Measurements from ENCODE around the gene RHBDF2. TPM values are rescaled to one million over a fixed set of nuclear protein-coding genes. Genes with fewer than 3 reads are reported as not detected.
A peak's percentile ranks its signal among the peaks of the same experiment; 100 is the strongest.

The RHBDF2 gene
- total RNA-seq, 1 donor from 2014 or later: 189 TPM

GRCh38 chr17:76532072-76532651 is 30.9 kb upstream of the RHBDF2 start:
- Mint-ChIP-seq H3K9me3 (no peaks in the 10 kb centered on the region), H3K36me3 (ENCODE audit: low read depth) (peaks cover 4% of the 10 kb centered on the region), H3K4me1 (peaks cover 45% of the 10 kb centered on the region), H3K27ac (peak overlapping the region; percentile 68), H3K27me3 (peaks cover 5% of the 10 kb centered on the region), H3K4me3 (no peak overlapping the region)
- ChIA-PET POLR2A (no interaction called here), CTCF (interaction anchor here (1.6 to 1.9 kb wide), 2 partner anchors 9 to 13 kb away, joined by 3 to 4 read pairs; no protein-coding TSS in a partner anchor)
- ATAC-seq (ENCODE audit: low read depth) (no peak), DNase-seq (no peak)
- no peak for TF ChIP-seq CTCF (IDR thresholded peaks at IDR 0.05)
- intact Hi-C loops (cut with micrococcal nuclease): no loop called here

DNA sequence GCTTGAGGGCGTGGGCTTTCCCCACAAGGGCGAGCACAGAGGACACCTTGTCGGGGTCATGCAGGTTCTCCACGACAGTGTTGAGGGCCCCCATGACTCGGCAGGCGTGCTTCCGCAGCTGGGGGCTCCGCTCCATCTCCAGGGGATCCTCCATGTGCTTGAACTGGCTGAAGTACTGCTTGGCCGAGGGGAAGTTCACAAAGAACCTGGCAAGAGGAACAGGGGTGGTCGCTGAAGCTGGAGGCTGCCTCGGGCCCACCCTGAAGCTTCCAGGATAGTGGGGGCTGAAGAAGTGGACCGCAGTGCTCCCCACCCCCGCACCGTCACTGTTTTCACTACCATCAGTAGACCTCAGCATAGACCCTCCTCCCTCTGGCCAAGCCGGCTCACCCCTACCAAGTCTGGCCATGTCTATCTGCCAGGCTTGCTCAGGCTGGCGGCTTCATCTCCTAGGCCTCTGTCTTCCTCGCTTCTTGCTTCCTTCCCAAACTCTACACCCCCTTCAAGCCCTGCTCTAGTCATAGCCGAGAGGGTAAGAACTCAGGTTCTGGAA is 30.3 kb upstream of the RHBDF2 start:
- Mint-ChIP-seq H3K4me3 (peak overlapping the region; percentile 19), H3K9me3 (no peaks in the 10 kb centered on the region), H3K36me3 (ENCODE audit: low read depth) (peaks cover 4% of the 10 kb centered on the region), H3K27ac (peak overlapping the region; percentile 68), H3K27me3 (peaks cover 3% of the 10 kb centered on the region), H3K4me1 (peaks cover 43% of the 10 kb centered on the region)
- intact Hi-C loops (cut with micrococcal nuclease): no loop called here
- no peak for TF ChIP-seq CTCF (IDR thresholded peaks at IDR 0.05)
- DNase-seq: no peak
- ATAC-seq (ENCODE audit: low read depth): no peak
- POLR2A ChIA-PET: interaction anchor here (0.7 kb wide), 1 partner anchor 9 kb away, joined by 3 read pairs; no protein-coding TSS in a partner anchor
- CTCF ChIA-PET: interaction anchor here (1.6 kb wide), 1 partner anchor 8 kb away, joined by 3 read pairs; no protein-coding TSS in a partner anchor

DNA sequence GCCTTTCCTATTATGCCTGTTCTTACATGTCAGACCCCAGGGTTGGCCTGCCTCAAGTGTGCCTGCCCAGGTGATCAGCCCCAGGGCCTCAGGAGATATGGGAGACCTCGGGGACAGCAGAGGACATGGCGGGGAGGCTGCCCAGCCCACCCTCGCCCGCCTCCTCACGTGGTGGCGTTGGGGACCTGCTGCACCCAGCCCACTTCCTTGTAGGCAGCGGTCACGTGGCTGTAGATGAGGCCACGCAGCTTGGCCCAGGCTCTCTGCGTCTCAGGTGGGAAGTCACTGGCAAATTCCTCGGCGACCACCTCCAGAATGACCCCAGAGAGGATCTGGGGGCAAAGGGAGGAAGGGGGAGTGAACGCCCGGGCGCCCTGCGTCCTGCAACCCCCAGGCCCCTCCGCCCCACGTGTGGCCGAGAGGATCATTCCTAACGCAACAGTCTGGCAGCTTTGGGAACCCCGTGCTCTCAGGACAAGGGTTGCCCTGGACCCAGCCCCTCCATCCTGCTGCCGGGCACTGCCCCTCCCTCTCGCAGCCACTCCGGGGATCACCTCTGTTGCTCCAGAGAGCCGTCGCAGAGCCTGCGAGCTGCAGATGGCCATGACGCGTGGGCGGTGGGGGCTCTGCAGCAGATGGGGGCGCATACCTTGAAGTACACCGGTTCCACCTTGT is 29.7 kb upstream of the RHBDF2 start:
- peaks cover 4% of the 10 kb centered on the region for H3K36me3 Mint-ChIP-seq (ENCODE audit: low read depth)
- no peak overlapping the region for H3K4me3 Mint-ChIP-seq
- intact Hi-C loops (cut with micrococcal nuclease): no loop called here
- POLR2A ChIA-PET: interaction anchor here (0.7 to 4.0 kb wide), 3 partner anchors 9 to 26 kb away, joined by 3 to 85 read pairs (median 51); no protein-coding TSS in a partner anchor
- H3K27ac Mint-ChIP-seq: peak overlapping the region; percentile 77
- DNase-seq (no peak), ATAC-seq (ENCODE audit: low read depth) (no peak)
- H3K4me1 Mint-ChIP-seq: peaks cover 46% of the 10 kb centered on the region
- no peak for TF ChIP-seq CTCF (IDR thresholded peaks at IDR 0.05)
- H3K27me3 Mint-ChIP-seq: peaks cover 3% of the 10 kb centered on the region
- CTCF ChIA-PET: interaction anchor here (1.6 kb wide), 1 partner anchor 8 kb away, joined by 3 read pairs; no protein-coding TSS in a partner anchor
- H3K9me3 Mint-ChIP-seq: no peaks in the 10 kb centered on the region

GRCh38 chr17:76530095-76530723 is 29.0 kb upstream of the RHBDF2 start:
- peak overlapping the region; percentile 32 for H3K4me3 Mint-ChIP-seq
- POLR2A ChIA-PET: interaction anchor here (1.1 to 4.0 kb wide), 3 partner anchors 15 to 30 kb away, joined by 3 to 85 read pairs (median 51); no protein-coding TSS in a partner anchor
- peaks cover 2% of the 10 kb centered on the region for H3K27me3 Mint-ChIP-seq
- ATAC-seq (ENCODE audit: low read depth) (no peak), DNase-seq (no peak)
- CTCF ChIA-PET: interaction anchor here (3.0 kb wide), 1 partner anchor 15 kb away, joined by 32 read pairs; no protein-coding TSS in a partner anchor
- peaks cover 46% of the 10 kb centered on the region for H3K4me1 Mint-ChIP-seq
- intact Hi-C loops (cut with micrococcal nuclease): no loop called here
- H3K36me3 Mint-ChIP-seq (ENCODE audit: low read depth): peaks cover 4% of the 10 kb centered on the region
- peak overlapping the region; percentile 77 for H3K27ac Mint-ChIP-seq
- H3K9me3 Mint-ChIP-seq: no peaks in the 10 kb centered on the region
- TF ChIP-seq CTCF (IDR thresholded peaks at IDR 0.05): no peak
